Endothelial cell of umbilical vein (primary cell): ENCODE data around the gene GMPR2. TPM values are rescaled to one million over a fixed set of nuclear protein-coding genes. Genes with fewer than 3 reads are reported as not detected.

Experiments
- BruUV-seq: library from RNA; stranded (reverse); fragments of 400-500 nt; replicated peaks from 2 replicates; lab custom pipeline; 2021; lab: Mats Ljungman, UMichigan
- CTCF ChIA-PET: fragments of 300-600, 350-600 bp; sonication (Branson Sonifier 250); formaldehyde crosslinking; loops from one replicate; lab custom pipeline; 2021; ENCODE audit warnings: antibody characterized with exemption, inconsistent platforms; lab: Charles Lee
- POLR2A ChIA-PET: fragments of 300-600, 350-600 bp; sonication (Branson Sonifier 250); formaldehyde crosslinking; loops from one replicate; lab custom pipeline; 2021; ENCODE audit warnings: antibody characterized with exemption, inconsistent platforms; lab: Charles Lee
- DNase-seq: peaks from one replicate; pipeline ENCODE4 v3.0.0-alpha.2; 2011; ENCODE audit warnings: low read depth, low spot score
- FAIRE-seq: peaks from 2 replicates; lab custom pipeline; 2011; peaks lifted over from hg19 to GRCh38; lab: Jason Lieb, UNC
- H2AFZ ChIP-seq: 2 replicates; pipeline ENCODE4 v1.6.0; 2012; ENCODE audit warnings: low read depth, low read length, control low read depth, inconsistent platforms
- H3K27ac ChIP-seq: 2 replicates; pipeline ENCODE4 v1.5.1; 2011; ENCODE audit warnings: low read depth, mild to moderate bottlenecking, control low read depth, low read length, moderate library complexity; ENCODE audit not compliant: insufficient read depth
- H3K27me3 ChIP-seq, 2 experiments: 2 replicates each; pipeline versions ENCODE4 v1.6.0 to v1.6.1; 2011; ENCODE audit warnings: low read length in 2 of 2, mixed read lengths in 1 of 2; ENCODE audit not compliant: control insufficient read depth in 2 of 2, insufficient read depth in 2 of 2
- H3K36me3 ChIP-seq, 2 experiments: 2 replicates in 1 of 2; 3 replicates in 1 of 2; pipeline ENCODE4 v1.5.1; 2011; ENCODE audit warnings: low read length in 2 of 2, mild to moderate bottlenecking in 1 of 2, moderate library complexity in 1 of 2; ENCODE audit not compliant: control insufficient read depth in 2 of 2, insufficient read depth in 2 of 2; ENCODE audit errors: extremely low read depth in 1 of 2
- H3K4me1 ChIP-seq: 3 replicates; pipeline ENCODE4 v1.5.1; 2011; ENCODE audit warnings: mild to moderate bottlenecking, low read length; ENCODE audit not compliant: control insufficient read depth, insufficient read depth; ENCODE audit errors: extremely low read depth
- H3K4me2 ChIP-seq: 2 replicates; pipeline ENCODE4 v1.6.1; 2011; ENCODE audit warnings: low read length, control low read depth, mixed read lengths; ENCODE audit not compliant: insufficient read depth
- H3K4me3 ChIP-seq, 3 experiments: fragments of 200-600 bp in 1 of 3; sonication (generic), shearing (Covaris generic) in 1 of 3; replicated peaks in 1 of 3; 2 replicates each; pipeline ENCODE4 v1.5.1; 2011 to 2016; ENCODE audit warnings: control low read depth in 3 of 3, low read length in 3 of 3, mild to moderate bottlenecking in 2 of 3, inconsistent platforms in 1 of 3, low read depth in 1 of 3, moderate library complexity in 1 of 3; ENCODE audit not compliant: insufficient read depth in 1 of 3
- H3K79me2 ChIP-seq: 2 replicates; pipeline ENCODE4 v1.6.0; 2012; ENCODE audit warnings: low read length, inconsistent platforms; ENCODE audit not compliant: control insufficient read depth, insufficient read depth
- H3K9ac ChIP-seq: replicated peaks from 2 replicates; pipeline ENCODE3; 2011; ENCODE audit warnings: low read length, control low read depth; ENCODE audit not compliant: insufficient read depth; ENCODE audit errors: extremely low read depth
- H3K9me1 ChIP-seq: replicated peaks from 3 replicates; pipeline ENCODE4 v1.6.0; 2011; ENCODE audit warnings: mild to moderate bottlenecking, low read length; ENCODE audit not compliant: control insufficient read depth, insufficient read depth; ENCODE audit errors: extremely low read depth
- H3K9me3 ChIP-seq: replicated peaks from 2 replicates; pipeline ENCODE4 v1.5.1; 2012; ENCODE audit warnings: low read length, inconsistent platforms; ENCODE audit not compliant: control insufficient read depth, insufficient read depth
- H4K20me1 ChIP-seq: replicated peaks from 2 replicates; pipeline ENCODE3; 2011; ENCODE audit warnings: mild to moderate bottlenecking, low read length; ENCODE audit not compliant: control insufficient read depth, insufficient read depth; ENCODE audit errors: extremely low read depth
- CTCF ChIP-seq, 2 donors: IDR thresholded peaks; 1 replicate in 1 of 2; 2 replicates in 1 of 2; pipeline ENCODE4 v1.5.1; 2011; ENCODE audit warnings: low read length in 2 of 2, mild to moderate bottlenecking in 2 of 2, moderate library complexity in 2 of 2, control low read depth in 1 of 2, inconsistent platforms in 1 of 2, low read depth in 1 of 2; ENCODE audit not compliant: insufficient read depth in 1 of 2; ENCODE audit errors: extremely low read depth in 1 of 2
- EZH2 ChIP-seq: IDR thresholded peaks from 2 replicates; pipeline ENCODE4 v1.6.1; 2012; ENCODE audit warnings: borderline replicate concordance, low read depth, mild to moderate bottlenecking, moderate library complexity, low read length, inconsistent platforms; ENCODE audit not compliant: severe bottlenecking
- FOS ChIP-seq: IDR thresholded peaks from 2 replicates; pipeline ENCODE4 v1.6.1; 2011; ENCODE audit warnings: mild to moderate bottlenecking, low read length, moderate library complexity, borderline replicate concordance; ENCODE audit not compliant: insufficient read depth
- GATA2 ChIP-seq: IDR thresholded peaks from 2 replicates; pipeline ENCODE4 v1.7.0; 2011; ENCODE audit warnings: low read depth, mild to moderate bottlenecking, moderate library complexity, mixed read lengths, low read length; ENCODE audit not compliant: insufficient read length, insufficient read depth
- JUN ChIP-seq: IDR thresholded peaks from 2 replicates; pipeline ENCODE4 v1.6.1; 2011; ENCODE audit warnings: borderline replicate concordance, low read depth; ENCODE audit not compliant: insufficient read length, insufficient read depth
- MAX ChIP-seq: IDR thresholded peaks from 2 replicates; pipeline ENCODE4 v1.6.1; 2011; ENCODE audit not compliant: insufficient read depth, insufficient read length
- MYC ChIP-seq: IDR thresholded peaks from one replicate; pipeline ENCODE4 v1.6.1; 2011; ENCODE audit warnings: mild to moderate bottlenecking, low read depth, low read length
- POLR2A ChIP-seq: IDR thresholded peaks from 2 replicates; pipeline ENCODE4 v1.6.1; 2012; ENCODE audit warnings: low read depth, mild to moderate bottlenecking, control low read depth, low read length
- POLR2AphosphoS5 ChIP-seq: IDR thresholded peaks from 2 replicates; pipeline ENCODE4 v1.6.1; 2012; ENCODE audit warnings: low read depth, mild to moderate bottlenecking, control low read depth, low read length, moderate library complexity; ENCODE audit not compliant: insufficient read depth
- dilution Hi-C: fragments of 300-500 bp; cut with MboI; formaldehyde crosslinking; loops from one replicate; pipeline ENCODE4 v1.15.0; 2019; ENCODE audit warnings: low sequenced_read_pairs; ENCODE audit not compliant: extremely low pct_ligation_motif_present
- intact Hi-C: fragments of 100-400 bp; cut with micrococcal nuclease; formaldehyde crosslinking; loops from one replicate; pipeline ENCODE4 v1.10.0; 2022
- polyA plus RNA-seq, 4 experiments: library from polyadenylated mRNA; depleted of rRNA in 3 of 4; stranded (reverse) in 3 of 4; unstranded in 1 of 4; fragments of >200 nt; gene quantifications; 2 replicates each; pipeline versions ENCODE4 v1.2.1 to v1.2.3, GENCODE V29; 2011 to 2012; ENCODE audit warnings: missing spikeins in 1 of 4
- total RNA-seq: library from RNA; stranded (reverse); gene quantifications from 2 replicates; pipeline ENCODE4 v1.2.3, GENCODE V29; 2021

GMPR2 gene
- total and polyA plus RNA-seq, 2 donors (not counting 3 experiments of a cell fraction or from before 2014, with no cell fraction given), result 58.1 to 61.8 TPM

- FAIRE-seq, result no peak
Measured at GRCh38 chr14:24278424-24278823, 45.7 kb downstream of the GMPR2 start.

More at GRCh38 chr14:24278424-24278823, 45.7 kb downstream of the GMPR2 start:
- no peaks in the 10 kb centered on the region for H3K9me1 ChIP-seq
- no peaks in the 10 kb centered on the region for H3K79me2 ChIP-seq
- intact Hi-C loops, result no loop called here
- no peak overlapping the region for H3K27ac ChIP-seq
- TF ChIP-seq FOS, result no peak
- no peak for TF ChIP-seq MAX
- TF ChIP-seq MYC, result no peak
- TF ChIP-seq POLR2AphosphoS5, result no peak
- no peak for TF ChIP-seq JUN
- no peak for TF ChIP-seq EZH2
- no peak for TF ChIP-seq CTCF (IDR thresholded peaks at IDR 0.05; ENCODE audit: extremely low read depth in 1 of 2, insufficient read depth in 1 of 2, low read depth in 1 of 2, low read length in 2 of 2)
- TF ChIP-seq GATA2, result no peak
- TF ChIP-seq POLR2A, result no peak
- H3K4me3 ChIP-seq, result no peak overlapping the region
- no peaks in the 10 kb centered on the region for H3K36me3 ChIP-seq
- dilution Hi-C loops, result no loop called here
- no peak overlapping the region for H2AFZ ChIP-seq
- BruUV-seq, result no TSS peak
- no peak overlapping the region for H3K9ac ChIP-seq
- no peak overlapping the region for H3K4me2 ChIP-seq
- ChIA-PET CTCF (interaction anchor here (0.9 to 2.2 kb wide), 2 partner anchors 18 to 21 kb away, joined by 3 to 6 read pairs; partner anchors contain the start of genes DHRS1 and NOP9), POLR2A (interaction anchor here (0.6 kb wide), 1 partner anchor 35 kb away, joined by 8 read pairs; no protein-coding TSS in a partner anchor)
- H4K20me1 ChIP-seq, result no peaks in the 10 kb centered on the region
- DNase-seq, result no peak
- H3K9me3 ChIP-seq, result no peaks in the 10 kb centered on the region
- no peaks in the 10 kb centered on the region for H3K27me3 ChIP-seq
- H3K4me1 ChIP-seq, result no peaks in the 10 kb centered on the region
